Activated T-helper 17 cell treated with anti-CD3 and anti-CD28 coated beads, Interleukin-2, amount 50 U/mL, for 72 hours (primary cell): ENCODE measurements around the gene WDR43. TPM values are rescaled to one million over a fixed set of nuclear protein-coding genes. Genes with fewer than 3 reads are reported as not detected.
"Not testable (repeated sequence)": the region's sequence is repeated elsewhere in the genome, so short reads cannot be mapped to it uniquely, and the experiment has no call there.

Experiments used
- ATAC-seq: fragments of 150-1000 bp; cut with Tn5 transposase; replicated peaks from 2 replicates; pipeline ENCODE4 v1.10.0; 2021; ENCODE audit warnings: mild to moderate bottlenecking, moderate library complexity
- H3K27ac Mint-ChIP-seq: one replicate; pipeline ENCODE4 v1.8.0; 2022; ENCODE audit warnings: mixed read lengths
- H3K27me3 Mint-ChIP-seq: one replicate; pipeline ENCODE4 v1.8.0; 2022; ENCODE audit warnings: mixed read lengths
- H3K36me3 Mint-ChIP-seq: one replicate; pipeline ENCODE4 v1.8.0; 2022; ENCODE audit warnings: low read depth, mild to moderate bottlenecking, mixed read lengths
- H3K4me1 Mint-ChIP-seq: one replicate; pipeline ENCODE4 v1.8.0; 2022; ENCODE audit warnings: mixed read lengths
- H3K4me3 Mint-ChIP-seq: one replicate; pipeline ENCODE4 v1.8.0; 2022; ENCODE audit warnings: mild to moderate bottlenecking, mixed read lengths
- H3K9me3 Mint-ChIP-seq: one replicate; pipeline ENCODE4 v1.8.0; 2022; ENCODE audit warnings: mixed read lengths
- total RNA-seq, 2 donors: library from RNA; stranded (reverse); gene quantifications; one replicate each; pipeline ENCODE4 v1.2.3, GENCODE V29; 2022

The WDR43 gene
- total RNA-seq, 2 donors from 2014 or later, result 63.7 to 146 TPM

- peaks cover 7% of the 10 kb centered on the region for H3K4me1 Mint-ChIP-seq
- no peaks in the 10 kb centered on the region for H3K27me3 Mint-ChIP-seq
- H3K9me3 Mint-ChIP-seq, result no peaks in the 10 kb centered on the region
- no peak overlapping the region for H3K4me3 Mint-ChIP-seq
- ATAC-seq, result no peak
- H3K27ac Mint-ChIP-seq, result no peak overlapping the region
- H3K36me3 Mint-ChIP-seq, result no peaks in the 10 kb centered on the region
Observed at GRCh38 chr2:28970464-28971160, 76.1 kb downstream of the WDR43 start.

- ATAC-seq, result peak; percentile 28
- no peaks in the 10 kb centered on the region for H3K36me3 Mint-ChIP-seq
- no peaks in the 10 kb centered on the region for H3K27me3 Mint-ChIP-seq
- peak overlapping the region; percentile 3 for H3K4me3 Mint-ChIP-seq
- H3K27ac Mint-ChIP-seq, result no peak overlapping the region
- no peaks in the 10 kb centered on the region for H3K9me3 Mint-ChIP-seq
- peaks cover 7% of the 10 kb centered on the region for H3K4me1 Mint-ChIP-seq
Observed at GRCh38 chr2:28972778-28973335, 78.4 kb downstream of the WDR43 start.

- Mint-ChIP-seq H3K36me3 (no peaks in the 10 kb centered on the region), H3K9me3 (no peaks in the 10 kb centered on the region), H3K27ac (no peak overlapping the region), H3K4me1 (peaks cover 7% of the 10 kb centered on the region), H3K4me3 (no peak overlapping the region), H3K27me3 (no peaks in the 10 kb centered on the region)
- ATAC-seq, result no peak
Observed at GRCh38 chr2:28974252-28974651, 79.8 kb downstream of the WDR43 start.

GRCh38 chr2:28975671-28976070, 81.2 kb downstream of the WDR43 start:
- H3K9me3 Mint-ChIP-seq, result no peaks in the 10 kb centered on the region
- no peak overlapping the region for H3K4me3 Mint-ChIP-seq
- peaks cover 7% of the 10 kb centered on the region for H3K4me1 Mint-ChIP-seq
- H3K27ac Mint-ChIP-seq, result no peak overlapping the region
- no peaks in the 10 kb centered on the region for H3K27me3 Mint-ChIP-seq
- no peak for ATAC-seq
- no peaks in the 10 kb centered on the region for H3K36me3 Mint-ChIP-seq

- H3K36me3 Mint-ChIP-seq, result no peaks in the 10 kb centered on the region
- ATAC-seq, result no peak
- H3K9me3 Mint-ChIP-seq, result no peaks in the 10 kb centered on the region
Observed at GRCh38 chr2:28976584-28976983, 82.1 kb downstream of the WDR43 start.

GRCh38 chr2:28977176-28977875, 82.9 kb downstream of the WDR43 start:
- Mint-ChIP-seq H3K36me3 (no peaks in the 10 kb centered on the region), H3K4me1 (peaks cover 7% of the 10 kb centered on the region), H3K4me3 (no peak overlapping the region), H3K27me3 (no peaks in the 10 kb centered on the region), H3K9me3 (no peaks in the 10 kb centered on the region), H3K27ac (no peak overlapping the region)
- ATAC-seq, result no peak

More at GRCh38 chr2:28976584-28976983, 82.1 kb downstream of the WDR43 start:
- peaks cover 7% of the 10 kb centered on the region for H3K4me1 Mint-ChIP-seq
- H3K4me3 Mint-ChIP-seq, result no peak overlapping the region
- no peaks in the 10 kb centered on the region for H3K27me3 Mint-ChIP-seq
- no peak overlapping the region for H3K27ac Mint-ChIP-seq

- H3K27me3 Mint-ChIP-seq, H3K4me3 Mint-ChIP-seq, H3K36me3 Mint-ChIP-seq, H3K4me1 Mint-ChIP-seq, ATAC-seq, H3K9me3 Mint-ChIP-seq, H3K27ac Mint-ChIP-seq: not testable (repeated sequence)
Observed at GRCh38 chr2:28978001-28978400, 83.5 kb downstream of the WDR43 start.

- Mint-ChIP-seq H3K27me3 (no peaks in the 10 kb centered on the region), H3K9me3 (no peaks in the 10 kb centered on the region), H3K4me3 (no peak overlapping the region), H3K4me1 (no peaks in the 10 kb centered on the region), H3K27ac (no peak overlapping the region), H3K36me3 (no peaks in the 10 kb centered on the region)
- ATAC-seq, result no peak
Observed at GRCh38 chr2:28978606-28979005, 84.1 kb downstream of the WDR43 start.

- Mint-ChIP-seq H3K27ac (no peak overlapping the region), H3K4me3 (no peak overlapping the region), H3K36me3 (no peaks in the 10 kb centered on the region), H3K4me1 (peaks cover 3% of the 10 kb centered on the region), H3K9me3 (no peaks in the 10 kb centered on the region), H3K27me3 (no peaks in the 10 kb centered on the region)
- ATAC-seq, result no peak
Observed at GRCh38 chr2:28979041-28979440, 84.6 kb downstream of the WDR43 start.

GRCh38 chr2:28979576-28980366, 85.3 kb downstream of the WDR43 start:
- no peaks in the 10 kb centered on the region for H3K27me3 Mint-ChIP-seq
- no peak overlapping the region for H3K27ac Mint-ChIP-seq
- ATAC-seq, result no peak
- H3K4me3 Mint-ChIP-seq, result no peak overlapping the region
- H3K4me1 Mint-ChIP-seq, result peaks cover 4% of the 10 kb centered on the region
- no peaks in the 10 kb centered on the region for H3K36me3 Mint-ChIP-seq
- no peaks in the 10 kb centered on the region for H3K9me3 Mint-ChIP-seq

GRCh38 chr2:28980368-28981015, 86.0 kb downstream of the WDR43 start:
- peaks cover 4% of the 10 kb centered on the region for H3K4me1 Mint-ChIP-seq
- no peaks in the 10 kb centered on the region for H3K9me3 Mint-ChIP-seq
- H3K27me3 Mint-ChIP-seq, result no peaks in the 10 kb centered on the region
- peak overlapping the region; percentile 59 for H3K27ac Mint-ChIP-seq
- no peaks in the 10 kb centered on the region for H3K36me3 Mint-ChIP-seq
- no peak overlapping the region for H3K4me3 Mint-ChIP-seq
- ATAC-seq, result no peak

- Mint-ChIP-seq H3K9me3 (no peaks in the 10 kb centered on the region), H3K27ac (peak within 1 kb of the TSS; percentile 59), H3K36me3 (no peaks in the 10 kb centered on the region), H3K4me3 (no peak within 1 kb of the TSS), H3K4me1 (peaks cover 4% of the 10 kb centered on the region), H3K27me3 (no peaks in the 10 kb centered on the region)
- no peak for ATAC-seq
Observed at GRCh38 chr2:28981016-28981441, 86.6 kb downstream of the WDR43 start, which contains the start of gene TOGARAM2. TSS of gene TOGARAM2 (plus strand) at chr2:28981298. CDS start at chr2:28994835, 13,537 bp downstream.

GRCh38 chr2:28981620-28982376, 87.3 kb downstream of the WDR43 start:
- Mint-ChIP-seq H3K4me3 (no peak overlapping the region), H3K27ac (no peak overlapping the region), H3K9me3 (no peaks in the 10 kb centered on the region), H3K36me3 (no peaks in the 10 kb centered on the region), H3K27me3 (no peaks in the 10 kb centered on the region), H3K4me1 (peaks cover 4% of the 10 kb centered on the region)
- no peak for ATAC-seq
